Liver (tissue), 9 donors: ENCODE data around the gene RCAN3. TPM values are rescaled to one million over a fixed set of nuclear protein-coding genes. Genes with fewer than 3 reads are reported as not detected.

Source experiments
- DNase-seq: peaks from one replicate; pipeline ENCODE4 v3.0.0-alpha.2; 2017; ENCODE audit warnings: low spot score
- H3K27ac ChIP-seq, 2 donors: one replicate each; pipeline ENCODE4 v1.7.0; 2013; ENCODE audit warnings: inconsistent platforms in 2 of 2, low read length in 2 of 2, control low read depth in 1 of 2, low read depth in 1 of 2, mild to moderate bottlenecking in 1 of 2
- H3K27me3 ChIP-seq, 4 donors: one replicate each; pipeline versions ENCODE4 v1.6.1 to v1.7.0; 2013; ENCODE audit warnings: low read length in 3 of 4, inconsistent platforms in 1 of 4, mild to moderate bottlenecking in 1 of 4, moderate library complexity in 1 of 4; ENCODE audit not compliant: control insufficient read depth in 4 of 4, insufficient read depth in 4 of 4
- H3K36me3 ChIP-seq, 4 donors: one replicate each; pipeline versions ENCODE4 v1.6.1 to v1.7.0; 2013; ENCODE audit warnings: low read length in 3 of 4, mild to moderate bottlenecking in 3 of 4, low read depth in 1 of 4, moderate library complexity in 1 of 4; ENCODE audit not compliant: control insufficient read depth in 4 of 4, insufficient read depth in 3 of 4
- H3K4me1 ChIP-seq, 4 donors: one replicate each; pipeline versions ENCODE4 v1.6.1 to v1.7.0; 2013; ENCODE audit warnings: low read length in 3 of 4, mild to moderate bottlenecking in 3 of 4, moderate library complexity in 1 of 4; ENCODE audit not compliant: control insufficient read depth in 4 of 4, insufficient read depth in 4 of 4
- H3K4me3 ChIP-seq, 3 donors: one replicate each; pipeline versions ENCODE4 v1.6.1 to v1.7.0; 2013; ENCODE audit warnings: low read length in 3 of 3, control low read depth in 1 of 3, low read depth in 1 of 3, mild to moderate bottlenecking in 1 of 3
- H3K9ac ChIP-seq, 2 donors: one replicate each; pipeline ENCODE4 v1.7.0; 2013; ENCODE audit warnings: low read length in 2 of 2, mild to moderate bottlenecking in 2 of 2, moderate library complexity in 2 of 2, control low read depth in 1 of 2, low read depth in 1 of 2
- H3K9me3 ChIP-seq, 4 donors: one replicate each; pipeline versions ENCODE4 v1.6.1 to v1.7.0; 2013; ENCODE audit warnings: low read length in 3 of 4; ENCODE audit not compliant: control insufficient read depth in 4 of 4
- ATF3 ChIP-seq: IDR thresholded peaks from 2 replicates; pipeline ENCODE4 v1.6.1; 2016; ENCODE audit warnings: antibody characterized with exemption
- EGR1 ChIP-seq, 2 donors: IDR thresholded peaks; 2 replicates each; pipeline ENCODE4 v1.6.1; 2016 to 2018; ENCODE audit warnings: antibody characterized with exemption in 2 of 2, low read depth in 2 of 2
- FOXA1 ChIP-seq: IDR thresholded peaks from 2 replicates; pipeline ENCODE4 v1.6.1; 2016; ENCODE audit warnings: antibody characterized with exemption
- FOXA2 ChIP-seq: IDR thresholded peaks from 2 replicates; pipeline ENCODE4 v1.6.1; 2016; ENCODE audit warnings: antibody characterized with exemption
- GABPA ChIP-seq, 2 donors: IDR thresholded peaks in 1 of 2; conservative IDR thresholded peaks in 1 of 2; 2 replicates each; pipeline ENCODE4 v1.6.1; 2016; ENCODE audit warnings: antibody characterized with exemption in 2 of 2, mild to moderate bottlenecking in 1 of 2, moderate library complexity in 1 of 2
- HNF4A ChIP-seq, 2 donors: conservative IDR thresholded peaks; 2 replicates each; pipeline ENCODE4 v1.6.1; 2016; ENCODE audit warnings: antibody characterized with exemption in 2 of 2, mild to moderate bottlenecking in 2 of 2
- HNF4G ChIP-seq: IDR thresholded peaks from 2 replicates; pipeline ENCODE4 v1.6.1; 2016; ENCODE audit warnings: antibody characterized with exemption
- JUND ChIP-seq, 2 donors: IDR thresholded peaks; 2 replicates each; pipeline ENCODE4 v1.6.1; 2016; ENCODE audit warnings: antibody characterized with exemption in 2 of 2
- NR2F2 ChIP-seq: IDR thresholded peaks from 2 replicates; pipeline ENCODE4 v1.6.1; 2016; ENCODE audit warnings: antibody characterized with exemption
- RAD21 ChIP-seq, 2 donors: IDR thresholded peaks; 2 replicates each; pipeline ENCODE4 v1.6.1; 2016; ENCODE audit warnings: antibody characterized with exemption in 2 of 2, mild to moderate bottlenecking in 2 of 2
- RXRA ChIP-seq, 2 donors: IDR thresholded peaks; 2 replicates each; pipeline ENCODE4 v1.6.1; 2017 to 2018; ENCODE audit warnings: antibody characterized with exemption in 2 of 2, mild to moderate bottlenecking in 1 of 2
- SP1 ChIP-seq: IDR thresholded peaks from 2 replicates; pipeline ENCODE4 v1.6.1; 2018; ENCODE audit warnings: antibody characterized with exemption, mild to moderate bottlenecking
- TAF1 ChIP-seq: conservative IDR thresholded peaks from 2 replicates; pipeline ENCODE4 v1.6.1; 2016; ENCODE audit warnings: antibody characterized with exemption, mild to moderate bottlenecking
- YY1 ChIP-seq: IDR thresholded peaks from 2 replicates; pipeline ENCODE4 v1.6.1; 2016; ENCODE audit warnings: antibody characterized with exemption, mild to moderate bottlenecking
- ZBTB33 ChIP-seq: IDR thresholded peaks from 2 replicates; pipeline ENCODE4 v1.6.1; 2016; ENCODE audit warnings: antibody characterized with exemption
- WGBS: extraction: QIAGEN DNeasy Blood & Tissue Kit; methylation state at CpG from one replicate; pipeline ENCODE4 v1.1.7; 2013; 5-methylcytosine and 5-hydroxymethylcytosine counted together
- polyA plus RNA-seq, 2 donors: library from polyadenylated mRNA; stranded (reverse) in 1 of 2; unstranded in 1 of 2; fragments of 200-250 nt in 1 of 2; fragments of >200 nt in 1 of 2; fragmentation: Nextera tagmentation in 1 of 2; extraction: Ambion mirVana in 1 of 2; gene quantifications; one replicate each; pipeline versions ENCODE4 v1.2.1 to v1.2.3, GENCODE V29; 2013 to 2015
- total RNA-seq, 2 donors: library from RNA; depleted of rRNA; stranded (reverse); fragments of >200 nt; gene quantifications; one replicate each; pipeline ENCODE4 v1.2.3, GENCODE V29; 2014
- TF ChIP-seq, protein P1 (sequence below): fragments of 150-350 bp; IDR thresholded peaks from 2 replicates; pipeline ENCODE4 v1.5.1; 2017; ENCODE audit warnings: improper control_type of control experiment, low read depth, low read length; ENCODE audit not compliant: missing input control
- TF ChIP-seq, protein P2 (sequence below): IDR thresholded peaks from 2 replicates; pipeline ENCODE4 v1.6.1; 2016; ENCODE audit warnings: antibody characterized with exemption
- TF ChIP-seq, protein P3 (sequence below): IDR thresholded peaks from 2 replicates; pipeline ENCODE4 v1.6.1; 2016; ENCODE audit warnings: antibody characterized with exemption, mild to moderate bottlenecking
- donor health status: healthy.
- donor health status: healthy.
- donor health status: healthy.
- donor health status: healthy.
- donor health status: healthy.

Gene RCAN3
- total and polyA plus RNA-seq, 4 donors, result 0.97 to 3.1 (median 1.2) TPM

GRCh38 chr1:24503870-24504523 is 1.4 kb downstream of the RCAN3 start:
- peaks cover 0 to 15% (median 6%) of the 10 kb centered on the region in 4 donors for H3K4me1 ChIP-seq
- H3K27me3 ChIP-seq, result no peaks in the 10 kb centered on the region
- TF ChIP-seq, protein P1, sequence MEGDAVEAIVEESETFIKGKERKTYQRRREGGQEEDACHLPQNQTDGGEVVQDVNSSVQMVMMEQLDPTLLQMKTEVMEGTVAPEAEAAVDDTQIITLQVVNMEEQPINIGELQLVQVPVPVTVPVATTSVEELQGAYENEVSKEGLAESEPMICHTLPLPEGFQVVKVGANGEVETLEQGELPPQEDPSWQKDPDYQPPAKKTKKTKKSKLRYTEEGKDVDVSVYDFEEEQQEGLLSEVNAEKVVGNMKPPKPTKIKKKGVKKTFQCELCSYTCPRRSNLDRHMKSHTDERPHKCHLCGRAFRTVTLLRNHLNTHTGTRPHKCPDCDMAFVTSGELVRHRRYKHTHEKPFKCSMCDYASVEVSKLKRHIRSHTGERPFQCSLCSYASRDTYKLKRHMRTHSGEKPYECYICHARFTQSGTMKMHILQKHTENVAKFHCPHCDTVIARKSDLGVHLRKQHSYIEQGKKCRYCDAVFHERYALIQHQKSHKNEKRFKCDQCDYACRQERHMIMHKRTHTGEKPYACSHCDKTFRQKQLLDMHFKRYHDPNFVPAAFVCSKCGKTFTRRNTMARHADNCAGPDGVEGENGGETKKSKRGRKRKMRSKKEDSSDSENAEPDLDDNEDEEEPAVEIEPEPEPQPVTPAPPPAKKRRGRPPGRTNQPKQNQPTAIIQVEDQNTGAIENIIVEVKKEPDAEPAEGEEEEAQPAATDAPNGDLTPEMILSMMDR, result no peak
- TF ChIP-seq JUND (IDR thresholded peaks at IDR 0.05), result no peak
- no peak for TF ChIP-seq NR2F2
- no peak for TF ChIP-seq FOXA2
- no peak for TF ChIP-seq RXRA (IDR thresholded peaks at IDR 0.05)
- no peak for TF ChIP-seq SP1
- no peak for TF ChIP-seq FOXA1
- TF ChIP-seq, protein P2, sequence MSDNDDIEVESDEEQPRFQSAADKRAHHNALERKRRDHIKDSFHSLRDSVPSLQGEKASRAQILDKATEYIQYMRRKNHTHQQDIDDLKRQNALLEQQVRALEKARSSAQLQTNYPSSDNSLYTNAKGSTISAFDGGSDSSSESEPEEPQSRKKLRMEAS, result no peak
- TF ChIP-seq, protein P3, sequence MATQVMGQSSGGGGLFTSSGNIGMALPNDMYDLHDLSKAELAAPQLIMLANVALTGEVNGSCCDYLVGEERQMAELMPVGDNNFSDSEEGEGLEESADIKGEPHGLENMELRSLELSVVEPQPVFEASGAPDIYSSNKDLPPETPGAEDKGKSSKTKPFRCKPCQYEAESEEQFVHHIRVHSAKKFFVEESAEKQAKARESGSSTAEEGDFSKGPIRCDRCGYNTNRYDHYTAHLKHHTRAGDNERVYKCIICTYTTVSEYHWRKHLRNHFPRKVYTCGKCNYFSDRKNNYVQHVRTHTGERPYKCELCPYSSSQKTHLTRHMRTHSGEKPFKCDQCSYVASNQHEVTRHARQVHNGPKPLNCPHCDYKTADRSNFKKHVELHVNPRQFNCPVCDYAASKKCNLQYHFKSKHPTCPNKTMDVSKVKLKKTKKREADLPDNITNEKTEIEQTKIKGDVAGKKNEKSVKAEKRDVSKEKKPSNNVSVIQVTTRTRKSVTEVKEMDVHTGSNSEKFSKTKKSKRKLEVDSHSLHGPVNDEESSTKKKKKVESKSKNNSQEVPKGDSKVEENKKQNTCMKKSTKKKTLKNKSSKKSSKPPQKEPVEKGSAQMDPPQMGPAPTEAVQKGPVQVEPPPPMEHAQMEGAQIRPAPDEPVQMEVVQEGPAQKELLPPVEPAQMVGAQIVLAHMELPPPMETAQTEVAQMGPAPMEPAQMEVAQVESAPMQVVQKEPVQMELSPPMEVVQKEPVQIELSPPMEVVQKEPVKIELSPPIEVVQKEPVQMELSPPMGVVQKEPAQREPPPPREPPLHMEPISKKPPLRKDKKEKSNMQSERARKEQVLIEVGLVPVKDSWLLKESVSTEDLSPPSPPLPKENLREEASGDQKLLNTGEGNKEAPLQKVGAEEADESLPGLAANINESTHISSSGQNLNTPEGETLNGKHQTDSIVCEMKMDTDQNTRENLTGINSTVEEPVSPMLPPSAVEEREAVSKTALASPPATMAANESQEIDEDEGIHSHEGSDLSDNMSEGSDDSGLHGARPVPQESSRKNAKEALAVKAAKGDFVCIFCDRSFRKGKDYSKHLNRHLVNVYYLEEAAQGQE, result no peak
- no peak for TF ChIP-seq HNF4G
- TF ChIP-seq TAF1, result no peak
- TF ChIP-seq ZBTB33, result no peak
- no peak for TF ChIP-seq GABPA (IDR thresholded peaks at IDR 0.05 in 1 of 2, conservative IDR thresholded peaks at IDR 0.05 in 1 of 2)
- no peak for TF ChIP-seq YY1
- no peak for TF ChIP-seq EGR1 (IDR thresholded peaks at IDR 0.05; ENCODE audit: low read depth in 2 of 2)
- TF ChIP-seq RAD21 (IDR thresholded peaks at IDR 0.05), result no peak
- TF ChIP-seq HNF4A (conservative IDR thresholded peaks at IDR 0.05), result no peak
- TF ChIP-seq ATF3, result no peak
- peak overlapping the region in 1 of 3 donors; percentile 89 for H3K4me3 ChIP-seq
- H3K27ac ChIP-seq, result no peak overlapping the region
- H3K9me3 ChIP-seq, result no peaks in the 10 kb centered on the region
- DNase-seq, result no peak
- H3K9ac ChIP-seq, result no peak overlapping the region
- WGBS, result 84% methylated on average over 7 of the region's 7 CpGs
- no peaks in the 10 kb centered on the region for H3K36me3 ChIP-seq
